Measurements from ENCODE around the gene DNAH1. TPM values are rescaled to one million over a fixed set of nuclear protein-coding genes. Genes with fewer than 3 reads are reported as not detected.
"Not testable (repeated sequence)": the region's sequence is repeated elsewhere in the genome, so short reads cannot be mapped to it uniquely, and the experiment has no call there.

DNAH1 gene
- total RNA-seq, 1 donor from 2014 or later, result 3.3 TPM

- TF ChIP-seq, protein P1, sequence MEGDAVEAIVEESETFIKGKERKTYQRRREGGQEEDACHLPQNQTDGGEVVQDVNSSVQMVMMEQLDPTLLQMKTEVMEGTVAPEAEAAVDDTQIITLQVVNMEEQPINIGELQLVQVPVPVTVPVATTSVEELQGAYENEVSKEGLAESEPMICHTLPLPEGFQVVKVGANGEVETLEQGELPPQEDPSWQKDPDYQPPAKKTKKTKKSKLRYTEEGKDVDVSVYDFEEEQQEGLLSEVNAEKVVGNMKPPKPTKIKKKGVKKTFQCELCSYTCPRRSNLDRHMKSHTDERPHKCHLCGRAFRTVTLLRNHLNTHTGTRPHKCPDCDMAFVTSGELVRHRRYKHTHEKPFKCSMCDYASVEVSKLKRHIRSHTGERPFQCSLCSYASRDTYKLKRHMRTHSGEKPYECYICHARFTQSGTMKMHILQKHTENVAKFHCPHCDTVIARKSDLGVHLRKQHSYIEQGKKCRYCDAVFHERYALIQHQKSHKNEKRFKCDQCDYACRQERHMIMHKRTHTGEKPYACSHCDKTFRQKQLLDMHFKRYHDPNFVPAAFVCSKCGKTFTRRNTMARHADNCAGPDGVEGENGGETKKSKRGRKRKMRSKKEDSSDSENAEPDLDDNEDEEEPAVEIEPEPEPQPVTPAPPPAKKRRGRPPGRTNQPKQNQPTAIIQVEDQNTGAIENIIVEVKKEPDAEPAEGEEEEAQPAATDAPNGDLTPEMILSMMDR (IDR thresholded peaks at IDR 0.05; ENCODE audit: unreplicated experiment), result no peak
- peak overlapping the region; percentile 97 for H3K4me3 Mint-ChIP-seq (ENCODE audit: unreplicated experiment)
- H3K27me3 Mint-ChIP-seq (ENCODE audit: unreplicated experiment), result peaks cover 10% of the 10 kb centered on the region
- peaks cover 34% of the 10 kb centered on the region for H3K4me1 Mint-ChIP-seq (ENCODE audit: unreplicated experiment)
- no peaks in the 10 kb centered on the region for H3K9me3 Mint-ChIP-seq (ENCODE audit: unreplicated experiment)
- no peak for DNase-seq (ENCODE audit: low spot score)
- peak overlapping the region; percentile 75 for H3K27ac Mint-ChIP-seq (ENCODE audit: unreplicated experiment)
- peaks cover 9% of the 10 kb centered on the region for H3K36me3 Mint-ChIP-seq (ENCODE audit: low read depth, unreplicated experiment)
These were observed 36.5 kb upstream of the DNAH1 start for GRCh38 chr3:52279596-52279995.

DNA sequence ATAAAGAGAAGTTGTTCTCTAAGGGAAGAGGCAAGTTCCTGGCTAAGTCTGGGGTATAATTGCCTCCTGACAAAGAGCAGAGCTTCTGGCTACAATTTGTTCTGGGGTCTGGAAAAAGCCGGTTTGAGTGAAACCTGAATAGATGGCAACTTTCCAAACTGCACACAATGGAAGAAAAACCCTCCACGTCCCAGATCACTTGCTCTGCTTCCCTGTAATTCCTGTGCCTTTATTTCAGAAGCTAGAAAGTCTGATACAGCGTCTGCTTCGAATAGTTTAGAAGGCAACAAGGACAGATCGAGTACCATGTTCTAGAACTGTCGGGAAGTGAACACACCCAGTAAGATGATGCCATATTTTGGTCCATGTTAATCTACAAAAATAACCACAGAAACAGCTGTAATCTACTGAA lies 36.1 kb upstream of the DNAH1 start:
- TF ChIP-seq, protein P1 (IDR thresholded peaks at IDR 0.05; ENCODE audit: unreplicated experiment), result no peak
- peaks cover 10% of the 10 kb centered on the region for H3K27me3 Mint-ChIP-seq (ENCODE audit: unreplicated experiment)
- DNase-seq (ENCODE audit: low spot score), result no peak
- no peak overlapping the region for H3K4me3 Mint-ChIP-seq (ENCODE audit: unreplicated experiment)
- peaks cover 9% of the 10 kb centered on the region for H3K36me3 Mint-ChIP-seq (ENCODE audit: low read depth, unreplicated experiment)
- peaks cover 36% of the 10 kb centered on the region for H3K4me1 Mint-ChIP-seq (ENCODE audit: unreplicated experiment)
- H3K27ac Mint-ChIP-seq (ENCODE audit: unreplicated experiment), result no peak overlapping the region
- no peaks in the 10 kb centered on the region for H3K9me3 Mint-ChIP-seq (ENCODE audit: unreplicated experiment)

- DNase-seq (ENCODE audit: low spot score), result no peak
- Mint-ChIP-seq H3K4me3 (ENCODE audit: unreplicated experiment) (no peak overlapping the region), H3K27ac (ENCODE audit: unreplicated experiment) (peak overlapping the region; percentile 30), H3K36me3 (ENCODE audit: low read depth, unreplicated experiment) (peaks cover 13% of the 10 kb centered on the region), H3K9me3 (ENCODE audit: unreplicated experiment) (no peaks in the 10 kb centered on the region), H3K4me1 (ENCODE audit: unreplicated experiment) (peaks cover 30% of the 10 kb centered on the region), H3K27me3 (ENCODE audit: unreplicated experiment) (peaks cover 10% of the 10 kb centered on the region)
- TF ChIP-seq, protein P1 (IDR thresholded peaks at IDR 0.05; ENCODE audit: unreplicated experiment), result no peak
These were observed 33.9 kb upstream of the DNAH1 start for GRCh38 chr3:52281981-52282801.

DNA sequence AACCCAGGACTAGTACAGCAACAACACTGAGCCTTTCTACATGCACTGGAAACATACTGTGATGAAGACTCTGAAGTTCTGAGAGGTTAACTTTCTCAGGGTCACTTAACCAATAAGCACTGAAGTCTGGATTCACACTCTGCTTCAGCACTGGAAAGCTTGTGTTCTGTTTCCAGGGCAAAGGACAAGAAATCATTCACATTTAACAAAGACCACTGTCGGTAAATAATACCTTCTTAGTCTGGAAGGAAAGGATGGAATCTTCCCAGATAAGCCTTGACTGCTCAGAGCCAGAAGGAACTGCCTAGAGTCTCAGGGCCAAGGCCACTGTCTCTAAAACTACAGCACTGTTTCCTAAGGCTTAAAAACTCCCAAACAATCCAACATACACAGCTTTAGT lies 32.8 kb upstream of the DNAH1 start:
- DNase-seq (ENCODE audit: low spot score), result no peak
- Mint-ChIP-seq H3K9me3 (ENCODE audit: unreplicated experiment) (no peaks in the 10 kb centered on the region), H3K36me3 (ENCODE audit: low read depth, unreplicated experiment) (peaks cover 5% of the 10 kb centered on the region), H3K4me3 (ENCODE audit: unreplicated experiment) (no peak overlapping the region), H3K4me1 (ENCODE audit: unreplicated experiment) (peaks cover 29% of the 10 kb centered on the region), H3K27me3 (ENCODE audit: unreplicated experiment) (peaks cover 4% of the 10 kb centered on the region), H3K27ac (ENCODE audit: unreplicated experiment) (no peak overlapping the region)
- TF ChIP-seq, protein P1 (IDR thresholded peaks at IDR 0.05; ENCODE audit: unreplicated experiment), result no peak

- H3K4me3 Mint-ChIP-seq (ENCODE audit: unreplicated experiment); H3K36me3 Mint-ChIP-seq (ENCODE audit: low read depth, unreplicated experiment); DNase-seq (ENCODE audit: low spot score); H3K27ac Mint-ChIP-seq (ENCODE audit: unreplicated experiment); H3K9me3 Mint-ChIP-seq (ENCODE audit: unreplicated experiment); H3K27me3 Mint-ChIP-seq (ENCODE audit: unreplicated experiment): not testable (repeated sequence)
- peaks cover 35% of the 10 kb centered on the region for H3K4me1 Mint-ChIP-seq (ENCODE audit: unreplicated experiment)
These were observed 32.1 kb upstream of the DNAH1 start for GRCh38 chr3:52284051-52284450.

All from endothelial cell (in vitro differentiated cells).